ENCODE results near the gene ADAM29.

ADAM29 gene

GRCh38 chr4:174919886-174920423 lies 1.8 kb downstream of the ADAM29 start:
- Histone ChIP-seq H3K9ac (ENCODE audit: low read length) (no peak overlapping the region), H3K4ac (ENCODE audit: low read depth in 1 of 2, low read length in 2 of 2) (no peak overlapping the region), H3K36me3 (ENCODE audit: control insufficient read depth in 1 of 2, insufficient read depth in 2 of 2, low read depth in 1 of 2, low read length in 2 of 2) (no peaks in the 10 kb centered on the region), H2BK15ac (ENCODE audit: low read depth, poor library complexity, severe bottlenecking) (no peak overlapping the region), H3K14ac (ENCODE audit: low read length in 2 of 2) (no peak overlapping the region), H3K4me1 (ENCODE audit: control insufficient read depth, insufficient read depth, low read depth, low read length) (no peaks in the 10 kb centered on the region), H3K18ac (ENCODE audit: low read depth in 1 of 2, low read length in 2 of 2) (no peak overlapping the region), H3K23ac (ENCODE audit: low read length in 2 of 2) (no peak overlapping the region), H3K9me3 (ENCODE audit: control insufficient read depth, low read length) (no peaks in the 10 kb centered on the region), H3K4me2 (ENCODE audit: low read length, poor library complexity, severe bottlenecking) (no peak overlapping the region), H3K79me1 (replicated peaks; ENCODE audit: low read length, poor library complexity, severe bottlenecking) (no peaks in the 10 kb centered on the region), H2AFZ (ENCODE audit: low read depth, low read length) (no peak overlapping the region), H3K27ac (ENCODE audit: low read length, poor library complexity, severe bottlenecking) (no peak overlapping the region), H3K27me3 (ENCODE audit: control insufficient read depth in 1 of 2, insufficient read depth in 1 of 2, low read length in 2 of 2) (no peaks in the 10 kb centered on the region), H2BK12ac (ENCODE audit: low read length in 2 of 2) (no peak overlapping the region), H2BK120ac (ENCODE audit: low read depth, low read length) (no peak overlapping the region), H2BK5ac (ENCODE audit: low read depth, low read length, poor library complexity, severe bottlenecking) (no peak overlapping the region), H4K91ac (ENCODE audit: low read length) (no peak overlapping the region), H2AK5ac (ENCODE audit: low read length, severe bottlenecking) (no peak overlapping the region), H4K8ac (ENCODE audit: low read length) (no peak overlapping the region), H3K4me3 (ENCODE audit: insufficient read depth in 1 of 2, low read depth in 1 of 2, low read length in 2 of 2) (no peak overlapping the region)
- WGBS, result 88% methylated on average over 1 of the region's 2 CpGs
- DNase-seq, result no peak

- Histone ChIP-seq H2BK12ac (ENCODE audit: low read length in 2 of 2) (no peak overlapping the region), H3K4ac (ENCODE audit: low read depth in 1 of 2, low read length in 2 of 2) (no peak overlapping the region), H3K36me3 (ENCODE audit: control insufficient read depth in 1 of 2, insufficient read depth in 2 of 2, low read depth in 1 of 2, low read length in 2 of 2) (no peaks in the 10 kb centered on the region), H3K9ac (ENCODE audit: low read length) (no peak overlapping the region), H2BK120ac (ENCODE audit: low read depth, low read length) (no peak overlapping the region), H3K4me2 (ENCODE audit: low read length, poor library complexity, severe bottlenecking) (no peak overlapping the region), H4K8ac (ENCODE audit: low read length) (no peak overlapping the region), H3K14ac (ENCODE audit: low read length in 2 of 2) (no peak overlapping the region), H2AK5ac (ENCODE audit: low read length, severe bottlenecking) (no peak overlapping the region), H3K4me3 (ENCODE audit: insufficient read depth in 1 of 2, low read depth in 1 of 2, low read length in 2 of 2) (no peak overlapping the region), H3K23ac (ENCODE audit: low read length in 2 of 2) (no peak overlapping the region), H2AFZ (ENCODE audit: low read depth, low read length) (no peak overlapping the region), H3K27me3 (ENCODE audit: control insufficient read depth in 1 of 2, insufficient read depth in 1 of 2, low read length in 2 of 2) (no peaks in the 10 kb centered on the region), H3K4me1 (ENCODE audit: control insufficient read depth, insufficient read depth, low read depth, low read length) (no peaks in the 10 kb centered on the region), H2BK5ac (ENCODE audit: low read depth, low read length, poor library complexity, severe bottlenecking) (no peak overlapping the region), H3K9me3 (ENCODE audit: control insufficient read depth, low read length) (no peaks in the 10 kb centered on the region), H3K27ac (ENCODE audit: low read length, poor library complexity, severe bottlenecking) (no peak overlapping the region), H2BK15ac (ENCODE audit: low read depth, poor library complexity, severe bottlenecking) (no peak overlapping the region), H4K91ac (ENCODE audit: low read length) (no peak overlapping the region), H3K18ac (ENCODE audit: low read depth in 1 of 2, low read length in 2 of 2) (no peak overlapping the region), H3K79me1 (replicated peaks; ENCODE audit: low read length, poor library complexity, severe bottlenecking) (no peaks in the 10 kb centered on the region)
- no peak for DNase-seq
- 71% methylated on average over 1 of the region's 3 CpGs for WGBS
Observed at GRCh38 chr4:174926958-174927357, 8.8 kb downstream of the ADAM29 start.

- Histone ChIP-seq H3K18ac (ENCODE audit: low read depth in 1 of 2, low read length in 2 of 2) (no peak overlapping the region), H3K27me3 (ENCODE audit: control insufficient read depth in 1 of 2, insufficient read depth in 1 of 2, low read length in 2 of 2) (no peaks in the 10 kb centered on the region), H2BK5ac (ENCODE audit: low read depth, low read length, poor library complexity, severe bottlenecking) (no peak overlapping the region), H2BK12ac (ENCODE audit: low read length in 2 of 2) (no peak overlapping the region), H3K9ac (ENCODE audit: low read length) (no peak overlapping the region), H3K4me2 (ENCODE audit: low read length, poor library complexity, severe bottlenecking) (no peak overlapping the region), H3K9me3 (ENCODE audit: control insufficient read depth, low read length) (no peaks in the 10 kb centered on the region), H2AFZ (ENCODE audit: low read depth, low read length) (no peak overlapping the region), H3K36me3 (ENCODE audit: control insufficient read depth in 1 of 2, insufficient read depth in 2 of 2, low read depth in 1 of 2, low read length in 2 of 2) (no peaks in the 10 kb centered on the region), H4K8ac (ENCODE audit: low read length) (no peak overlapping the region), H2AK5ac (ENCODE audit: low read length, severe bottlenecking) (no peak overlapping the region), H3K4ac (ENCODE audit: low read depth in 1 of 2, low read length in 2 of 2) (no peak overlapping the region), H2BK120ac (ENCODE audit: low read depth, low read length) (no peak overlapping the region), H3K27ac (ENCODE audit: low read length, poor library complexity, severe bottlenecking) (no peak overlapping the region), H3K4me3 (ENCODE audit: insufficient read depth in 1 of 2, low read depth in 1 of 2, low read length in 2 of 2) (no peak overlapping the region), H4K91ac (ENCODE audit: low read length) (no peak overlapping the region), H3K79me1 (replicated peaks; ENCODE audit: low read length, poor library complexity, severe bottlenecking) (no peaks in the 10 kb centered on the region), H2BK15ac (ENCODE audit: low read depth, poor library complexity, severe bottlenecking) (no peak overlapping the region), H3K14ac (ENCODE audit: low read length in 2 of 2) (no peak overlapping the region), H3K23ac (ENCODE audit: low read length in 2 of 2) (no peak overlapping the region), H3K4me1 (ENCODE audit: control insufficient read depth, insufficient read depth, low read depth, low read length) (no peaks in the 10 kb centered on the region)
- DNase-seq, result no peak
- WGBS, result 78% methylated on average over 6 of the region's 6 CpGs
Observed at GRCh38 chr4:174928174-174928573, 10.0 kb downstream of the ADAM29 start.

- no peak overlapping the region for H3K27ac ChIP-seq (ENCODE audit: low read length, poor library complexity, severe bottlenecking)
- H2AK5ac ChIP-seq (ENCODE audit: low read length, severe bottlenecking), result no peak overlapping the region
- no peak overlapping the region for H4K8ac ChIP-seq (ENCODE audit: low read length)
- no peaks in the 10 kb centered on the region for H3K4me1 ChIP-seq (ENCODE audit: control insufficient read depth, insufficient read depth, low read depth, low read length)
- DNase-seq, result no peak
- no peaks in the 10 kb centered on the region for H3K9me3 ChIP-seq (ENCODE audit: control insufficient read depth, low read length)
- no peak overlapping the region for H2BK120ac ChIP-seq (ENCODE audit: low read depth, low read length)
- H2BK15ac ChIP-seq (ENCODE audit: low read depth, poor library complexity, severe bottlenecking), result no peak overlapping the region
- H3K79me1 ChIP-seq (replicated peaks; ENCODE audit: low read length, poor library complexity, severe bottlenecking), result no peaks in the 10 kb centered on the region
- H2BK5ac ChIP-seq (ENCODE audit: low read depth, low read length, poor library complexity, severe bottlenecking), result no peak overlapping the region
- H3K4ac ChIP-seq (ENCODE audit: low read depth in 1 of 2, low read length in 2 of 2), result no peak overlapping the region
- no peak overlapping the region for H3K18ac ChIP-seq (ENCODE audit: low read depth in 1 of 2, low read length in 2 of 2)
- H3K23ac ChIP-seq (ENCODE audit: low read length in 2 of 2), result no peak overlapping the region
- H3K14ac ChIP-seq (ENCODE audit: low read length in 2 of 2), result no peak overlapping the region
- H3K9ac ChIP-seq (ENCODE audit: low read length), result no peak overlapping the region
- H3K4me2 ChIP-seq (ENCODE audit: low read length, poor library complexity, severe bottlenecking), result no peak overlapping the region
- H2BK12ac ChIP-seq (ENCODE audit: low read length in 2 of 2), result no peak overlapping the region
- no peak overlapping the region for H4K91ac ChIP-seq (ENCODE audit: low read length)
- WGBS, result 90% methylated on average over 3 of the region's 4 CpGs
- no peaks in the 10 kb centered on the region for H3K36me3 ChIP-seq (ENCODE audit: control insufficient read depth in 1 of 2, insufficient read depth in 2 of 2, low read depth in 1 of 2, low read length in 2 of 2)
- no peak overlapping the region for H3K4me3 ChIP-seq (ENCODE audit: insufficient read depth in 1 of 2, low read depth in 1 of 2, low read length in 2 of 2)
- H3K27me3 ChIP-seq (ENCODE audit: control insufficient read depth in 1 of 2, insufficient read depth in 1 of 2, low read length in 2 of 2), result no peaks in the 10 kb centered on the region
- H2AFZ ChIP-seq (ENCODE audit: low read depth, low read length), result no peak overlapping the region
Observed at GRCh38 chr4:174928575-174929253, 10.6 kb downstream of the ADAM29 start.

Measured in mesenchymal stem cell (in vitro differentiated cells and primary cell).